Sigmoid colon (tissue), 4 donors: ENCODE results near the gene FAM13C.

Experiments
- CTCF ChIP-seq, 4 experiments: fragments of 450-650 bp in 3 of 4; fragments of 200-600 bp in 1 of 4; IDR thresholded peaks; one replicate each; pipeline ENCODE4 v1.5.1; 2016 to 2019; ENCODE audit warnings: antibody characterized with exemption in 4 of 4, mild to moderate bottlenecking in 3 of 4, moderate library complexity in 2 of 4
- POLR2A ChIP-seq, 2 donors: fragments of 450-650 bp; IDR thresholded peaks; one replicate each; pipeline ENCODE4 v1.6.1; 2016; ENCODE audit warnings: antibody characterized with exemption in 2 of 2, mild to moderate bottlenecking in 2 of 2, moderate library complexity in 2 of 2
- POLR2AphosphoS5 ChIP-seq, 4 donors: sonication (generic); formaldehyde crosslinking; IDR thresholded peaks; one replicate each; pipeline ENCODE4 v1.6.1; 2017; ENCODE audit warnings: antibody characterized with exemption in 4 of 4

- no peak for TF ChIP-seq POLR2A (IDR thresholded peaks at IDR 0.05)
- TF ChIP-seq CTCF (IDR thresholded peaks at IDR 0.05), result no peak
- TF ChIP-seq POLR2AphosphoS5 (IDR thresholded peaks at IDR 0.05), result no peak
Measured at GRCh38 chr10:59331661-59332060, 30.7 kb downstream of the FAM13C start.
